HEK293 (cell line): ENCODE results near the gene TMEM63A.
A peak's percentile ranks its signal among the peaks of the same experiment; 100 is the strongest.

Experiments used
- CTCF ChIA-PET: fragments of 350-600 bp; formaldehyde crosslinking; extraction: SDS; loops from one replicate; lab custom pipeline; 2021; ENCODE audit warnings: antibody characterized with exemption; lab: Yijun Ruan, JAX
- POLR2A ChIA-PET: fragments of 300-600 bp; formaldehyde crosslinking; extraction: SDS; loops from one replicate; lab custom pipeline; 2020; ENCODE audit warnings: antibody characterized with exemption, inconsistent platforms; lab: Yijun Ruan, JAX
- H3K27ac ChIP-seq: fragments of 200-500 bp; sonication (Bioruptor generic); 2 replicates; pipeline ENCODE4 v1.5.1; 2014; ENCODE audit warnings: low read depth, low read length, control low read depth, inconsistent platforms; ENCODE audit errors: extremely low read depth
- H3K36me3 ChIP-seq, 2 experiments: fragments of 200-500 bp in 1 of 2; sonication (Bioruptor generic) in 1 of 2; 1 replicate in 1 of 2; 2 replicates in 1 of 2; pipeline ENCODE4 v1.5.1; 2014 to 2017; ENCODE audit warnings: inconsistent platforms in 2 of 2, low read length in 2 of 2; ENCODE audit not compliant: control insufficient read depth in 2 of 2, insufficient read depth in 1 of 2
- H3K4me1 ChIP-seq: fragments of 200-500 bp; sonication (Bioruptor generic); 2 replicates; pipeline ENCODE4 v1.5.1; 2014; ENCODE audit warnings: mild to moderate bottlenecking, low read length, inconsistent platforms; ENCODE audit not compliant: control insufficient read depth, insufficient read depth
- H3K4me3 ChIP-seq: 2 replicates; pipeline ENCODE4 v1.5.1; 2011; ENCODE audit warnings: low read depth, mild to moderate bottlenecking, control low read depth, low read length, moderate library complexity
- H3K9me3 ChIP-seq: fragments of 200-500 bp; sonication (Bioruptor generic); 2 replicates; pipeline ENCODE4 v1.5.1; 2014; ENCODE audit warnings: low read depth, low read length, inconsistent platforms; ENCODE audit not compliant: control insufficient read depth, insufficient read depth
- GLIS1 ChIP-seq: fragments of 450-650 bp; formaldehyde crosslinking; IDR thresholded peaks from 2 replicates; pipeline ENCODE4 v1.5.1; 2016; ENCODE audit warnings: missing biosample characterization, missing genetic modification characterization
- KLF1 ChIP-seq: fragments of 450-650 bp; formaldehyde crosslinking; IDR thresholded peaks from 2 replicates; pipeline ENCODE4 v1.5.1; 2016; ENCODE audit warnings: missing biosample characterization, missing genetic modification characterization
- SCRT2 ChIP-seq: fragments of 450-650 bp; formaldehyde crosslinking; IDR thresholded peaks from 2 replicates; pipeline ENCODE4 v1.5.1; 2016; ENCODE audit warnings: missing biosample characterization, missing genetic modification characterization
- YY2 ChIP-seq: fragments of 450-650 bp; formaldehyde crosslinking; IDR thresholded peaks from 2 replicates; pipeline ENCODE4 v1.5.1; 2016; ENCODE audit warnings: missing biosample characterization, missing genetic modification characterization
- ZNF169 ChIP-seq: fragments of 450-650 bp; formaldehyde crosslinking; IDR thresholded peaks from 2 replicates; pipeline ENCODE4 v1.5.1; 2016; ENCODE audit warnings: missing biosample characterization, missing genetic modification characterization
- ZNF184 ChIP-seq: fragments of 450-650 bp; IDR thresholded peaks from 2 replicates; pipeline ENCODE4 v1.5.1; 2018; ENCODE audit warnings: missing biosample characterization, mild to moderate bottlenecking, missing genetic modification characterization
- ZNF2 ChIP-seq: fragments of 450-650 bp; formaldehyde crosslinking; IDR thresholded peaks from 2 replicates; pipeline ENCODE4 v1.5.1; 2016; ENCODE audit warnings: missing biosample characterization, missing genetic modification characterization
- ZNF239 ChIP-seq: fragments of 450-650 bp; formaldehyde crosslinking; IDR thresholded peaks from 2 replicates; pipeline ENCODE4 v1.5.1; 2016; ENCODE audit warnings: missing biosample characterization, missing genetic modification characterization
- ZNF248 ChIP-seq: fragments of 450-650 bp; formaldehyde crosslinking; IDR thresholded peaks from 2 replicates; pipeline ENCODE4 v1.5.1; 2017; ENCODE audit warnings: missing biosample characterization, missing genetic modification characterization
- ZNF324 ChIP-seq: fragments of 450-650 bp; formaldehyde crosslinking; IDR thresholded peaks from 2 replicates; pipeline ENCODE4 v1.5.1; 2016; ENCODE audit warnings: missing biosample characterization, missing genetic modification characterization
- ZNF433 ChIP-seq: fragments of 450-650 bp; formaldehyde crosslinking; IDR thresholded peaks from 2 replicates; pipeline ENCODE4 v1.5.1; 2016; ENCODE audit warnings: missing biosample characterization, missing genetic modification characterization, low read depth
- ZNF501 ChIP-seq: fragments of 450-650 bp; formaldehyde crosslinking; IDR thresholded peaks from 2 replicates; pipeline ENCODE4 v1.5.1; 2016; ENCODE audit warnings: missing biosample characterization, missing genetic modification characterization
- ZNF600 ChIP-seq: fragments of 450-650 bp; formaldehyde crosslinking; IDR thresholded peaks from 2 replicates; pipeline ENCODE4 v1.5.1; 2016; ENCODE audit warnings: missing biosample characterization, missing genetic modification characterization
- ZNF701 ChIP-seq: fragments of 450-650 bp; formaldehyde crosslinking; IDR thresholded peaks from 2 replicates; pipeline ENCODE4 v1.5.1; 2016; ENCODE audit warnings: missing biosample characterization, missing genetic modification characterization
- ZNF777 ChIP-seq: fragments of 450-650 bp; formaldehyde crosslinking; IDR thresholded peaks from 2 replicates; pipeline ENCODE4 v1.5.1; 2017; ENCODE audit warnings: missing biosample characterization, missing genetic modification characterization, borderline replicate concordance
- ZNF792 ChIP-seq: fragments of 450-650 bp; formaldehyde crosslinking; IDR thresholded peaks from 2 replicates; pipeline ENCODE4 v1.5.1; 2016; ENCODE audit warnings: missing biosample characterization, missing genetic modification characterization
- ZNF837 ChIP-seq: fragments of 450-650 bp; formaldehyde crosslinking; IDR thresholded peaks from 2 replicates; pipeline ENCODE4 v1.5.1; 2016; ENCODE audit warnings: missing biosample characterization, missing genetic modification characterization
- TF ChIP-seq, protein P1 (sequence below): fragments of 450-650 bp; formaldehyde crosslinking; IDR thresholded peaks from 2 replicates; pipeline ENCODE4 v1.5.1; 2016; ENCODE audit warnings: missing biosample characterization, missing genetic modification characterization, low read depth
- TF ChIP-seq, protein P2 (sequence below): fragments of 450-650 bp; formaldehyde crosslinking; IDR thresholded peaks from 2 replicates; pipeline ENCODE4 v1.5.1; 2016; ENCODE audit warnings: missing biosample characterization, missing genetic modification characterization
- TF ChIP-seq, protein P3 (sequence below): fragments of 450-650 bp; formaldehyde crosslinking; IDR thresholded peaks from 2 replicates; pipeline ENCODE4 v1.5.1; 2017; ENCODE audit warnings: missing biosample characterization, missing genetic modification characterization
- TF ChIP-seq, protein P4 (sequence below): fragments of 450-650 bp; formaldehyde crosslinking; IDR thresholded peaks from 2 replicates; pipeline ENCODE4 v1.5.1; 2016; ENCODE audit warnings: missing biosample characterization, missing genetic modification characterization, low read depth

TMEM63A gene

DNA sequence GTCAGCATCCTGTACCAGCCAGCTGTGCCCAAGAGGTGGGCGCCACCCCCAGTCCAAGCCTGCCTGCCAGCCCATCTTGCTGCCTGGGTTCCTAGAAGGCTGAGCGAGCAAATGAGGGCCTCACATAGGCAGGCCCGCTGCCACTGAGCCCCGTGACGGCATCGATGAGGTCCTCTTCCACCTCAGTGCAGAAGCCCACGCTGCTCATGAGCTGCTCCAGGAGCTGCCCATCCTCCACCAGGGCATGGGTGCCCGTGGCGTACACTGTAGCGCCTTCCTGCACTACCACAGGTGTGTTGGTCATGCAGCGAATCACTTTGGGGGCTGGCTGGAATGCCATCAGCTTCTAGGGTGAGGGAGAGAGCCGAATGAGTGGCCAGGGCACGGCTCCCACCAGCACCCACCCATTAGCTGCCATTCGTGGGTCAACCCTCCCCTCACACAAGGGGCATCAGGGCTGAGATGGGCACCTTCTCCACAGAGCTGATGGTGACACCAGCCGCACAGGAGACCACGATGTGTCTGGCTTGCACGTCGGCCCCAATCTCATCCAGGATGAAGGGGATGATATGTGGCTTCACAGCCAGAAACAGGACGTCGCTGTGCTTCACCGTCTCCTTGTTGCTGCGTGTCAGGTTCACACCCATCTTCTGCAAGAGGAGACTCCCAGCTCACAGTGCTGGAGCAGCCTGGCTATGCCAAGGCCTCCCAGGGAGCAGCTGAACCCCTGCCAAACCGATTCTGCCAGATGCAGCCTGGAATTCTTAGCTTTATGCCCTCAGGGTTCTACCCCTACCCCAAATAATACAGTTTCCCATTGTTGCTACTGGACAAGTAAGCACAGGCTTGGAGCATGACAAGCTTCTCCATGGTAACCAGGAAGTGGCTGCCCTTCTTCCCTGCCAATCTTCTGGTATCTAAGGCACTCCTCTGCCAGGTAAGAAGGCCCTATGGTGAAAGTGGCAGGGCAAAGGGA is 39.8 kb upstream of the TMEM63A start (continued):
- TF ChIP-seq, protein P1, sequence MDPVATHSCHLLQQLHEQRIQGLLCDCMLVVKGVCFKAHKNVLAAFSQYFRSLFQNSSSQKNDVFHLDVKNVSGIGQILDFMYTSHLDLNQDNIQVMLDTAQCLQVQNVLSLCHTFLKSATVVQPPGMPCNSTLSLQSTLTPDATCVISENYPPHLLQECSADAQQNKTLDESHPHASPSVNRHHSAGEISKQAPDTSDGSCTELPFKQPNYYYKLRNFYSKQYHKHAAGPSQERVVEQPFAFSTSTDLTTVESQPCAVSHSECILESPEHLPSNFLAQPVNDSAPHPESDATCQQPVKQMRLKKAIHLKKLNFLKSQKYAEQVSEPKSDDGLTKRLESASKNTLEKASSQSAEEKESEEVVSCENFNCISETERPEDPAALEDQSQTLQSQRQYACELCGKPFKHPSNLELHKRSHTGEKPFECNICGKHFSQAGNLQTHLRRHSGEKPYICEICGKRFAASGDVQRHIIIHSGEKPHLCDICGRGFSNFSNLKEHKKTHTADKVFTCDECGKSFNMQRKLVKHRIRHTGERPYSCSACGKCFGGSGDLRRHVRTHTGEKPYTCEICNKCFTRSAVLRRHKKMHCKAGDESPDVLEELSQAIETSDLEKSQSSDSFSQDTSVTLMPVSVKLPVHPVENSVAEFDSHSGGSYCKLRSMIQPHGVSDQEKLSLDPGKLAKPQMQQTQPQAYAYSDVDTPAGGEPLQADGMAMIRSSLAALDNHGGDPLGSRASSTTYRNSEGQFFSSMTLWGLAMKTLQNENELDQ (tag by site-specific recombination) = no peak
- TF ChIP-seq ZNF837 (no peak), ZNF433 (tag by site-specific recombination) (no peak), ZNF792 (no peak), ZNF248 (tag by site-specific recombination) (no peak), ZNF701 (no peak), ZNF169 (tag by site-specific recombination) (no peak), GLIS1 (tag by site-specific recombination) (peak; percentile 44), ZNF239 (tag by site-specific recombination) (no peak)
- TF ChIP-seq, protein P2, sequence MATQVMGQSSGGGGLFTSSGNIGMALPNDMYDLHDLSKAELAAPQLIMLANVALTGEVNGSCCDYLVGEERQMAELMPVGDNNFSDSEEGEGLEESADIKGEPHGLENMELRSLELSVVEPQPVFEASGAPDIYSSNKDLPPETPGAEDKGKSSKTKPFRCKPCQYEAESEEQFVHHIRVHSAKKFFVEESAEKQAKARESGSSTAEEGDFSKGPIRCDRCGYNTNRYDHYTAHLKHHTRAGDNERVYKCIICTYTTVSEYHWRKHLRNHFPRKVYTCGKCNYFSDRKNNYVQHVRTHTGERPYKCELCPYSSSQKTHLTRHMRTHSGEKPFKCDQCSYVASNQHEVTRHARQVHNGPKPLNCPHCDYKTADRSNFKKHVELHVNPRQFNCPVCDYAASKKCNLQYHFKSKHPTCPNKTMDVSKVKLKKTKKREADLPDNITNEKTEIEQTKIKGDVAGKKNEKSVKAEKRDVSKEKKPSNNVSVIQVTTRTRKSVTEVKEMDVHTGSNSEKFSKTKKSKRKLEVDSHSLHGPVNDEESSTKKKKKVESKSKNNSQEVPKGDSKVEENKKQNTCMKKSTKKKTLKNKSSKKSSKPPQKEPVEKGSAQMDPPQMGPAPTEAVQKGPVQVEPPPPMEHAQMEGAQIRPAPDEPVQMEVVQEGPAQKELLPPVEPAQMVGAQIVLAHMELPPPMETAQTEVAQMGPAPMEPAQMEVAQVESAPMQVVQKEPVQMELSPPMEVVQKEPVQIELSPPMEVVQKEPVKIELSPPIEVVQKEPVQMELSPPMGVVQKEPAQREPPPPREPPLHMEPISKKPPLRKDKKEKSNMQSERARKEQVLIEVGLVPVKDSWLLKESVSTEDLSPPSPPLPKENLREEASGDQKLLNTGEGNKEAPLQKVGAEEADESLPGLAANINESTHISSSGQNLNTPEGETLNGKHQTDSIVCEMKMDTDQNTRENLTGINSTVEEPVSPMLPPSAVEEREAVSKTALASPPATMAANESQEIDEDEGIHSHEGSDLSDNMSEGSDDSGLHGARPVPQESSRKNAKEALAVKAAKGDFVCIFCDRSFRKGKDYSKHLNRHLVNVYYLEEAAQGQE (tag by site-specific recombination) = no peak

DNA sequence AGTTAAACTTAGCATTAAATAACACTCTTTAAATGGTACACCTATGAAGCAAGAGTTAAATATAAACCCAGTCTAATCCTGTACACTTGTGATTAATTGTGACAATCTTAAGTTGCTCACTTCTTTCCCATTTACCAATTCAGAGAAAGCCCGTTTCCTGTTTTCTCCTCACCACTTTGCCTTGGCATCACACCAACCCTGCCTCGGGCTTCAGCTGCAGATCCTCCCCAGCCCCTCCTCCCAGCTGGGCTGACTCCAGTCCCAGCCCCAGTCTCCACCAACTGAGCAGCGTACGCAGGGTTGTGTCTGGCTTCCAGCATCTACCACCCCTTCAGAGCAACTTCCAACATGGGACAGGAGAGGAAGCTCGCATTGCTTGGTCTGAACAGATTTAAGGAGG is 37.7 kb upstream of the TMEM63A start:
- Histone ChIP-seq H3K4me1 (peaks cover 11% of the 10 kb centered on the region; the same call in 1 of the 2 replicates), H3K4me3 (no peak overlapping the region), H3K36me3 (peaks cover 30 to 71% of the 10 kb centered on the region in 2 experiments), H3K9me3 (no peaks in the 10 kb centered on the region), H3K27ac (0 out of 2 replicates have a peak overlapping the region, but pooled peaks have one; percentile 20)
- POLR2A ChIA-PET = interaction anchor here (0.8 to 1.4 kb wide), 2 partner anchors 12 to 37 kb away, joined by 3 to 4 read pairs; partner anchors contain the start of gene TMEM63A
- CTCF ChIA-PET = interaction anchor here (1.0 to 1.6 kb wide), 4 partner anchors 8 to 445 kb away, joined by 3 to 10 read pairs (median 5); no protein-coding TSS in a partner anchor
- TF ChIP-seq, protein P2 (tag by site-specific recombination) = no peak
- TF ChIP-seq ZNF324 (tag by site-specific recombination) = no peak
- TF ChIP-seq ZNF184 (tag by site-specific recombination) = no peak
- no peak for TF ChIP-seq ZNF501 (tag by site-specific recombination)
- TF ChIP-seq ZNF600 (tag by site-specific recombination) = peak; percentile 33; the same call in 1 of the 2 replicates
- no peak for TF ChIP-seq ZNF2 (tag by site-specific recombination)
- TF ChIP-seq ZNF777 = no peak
- TF ChIP-seq, protein P3, sequence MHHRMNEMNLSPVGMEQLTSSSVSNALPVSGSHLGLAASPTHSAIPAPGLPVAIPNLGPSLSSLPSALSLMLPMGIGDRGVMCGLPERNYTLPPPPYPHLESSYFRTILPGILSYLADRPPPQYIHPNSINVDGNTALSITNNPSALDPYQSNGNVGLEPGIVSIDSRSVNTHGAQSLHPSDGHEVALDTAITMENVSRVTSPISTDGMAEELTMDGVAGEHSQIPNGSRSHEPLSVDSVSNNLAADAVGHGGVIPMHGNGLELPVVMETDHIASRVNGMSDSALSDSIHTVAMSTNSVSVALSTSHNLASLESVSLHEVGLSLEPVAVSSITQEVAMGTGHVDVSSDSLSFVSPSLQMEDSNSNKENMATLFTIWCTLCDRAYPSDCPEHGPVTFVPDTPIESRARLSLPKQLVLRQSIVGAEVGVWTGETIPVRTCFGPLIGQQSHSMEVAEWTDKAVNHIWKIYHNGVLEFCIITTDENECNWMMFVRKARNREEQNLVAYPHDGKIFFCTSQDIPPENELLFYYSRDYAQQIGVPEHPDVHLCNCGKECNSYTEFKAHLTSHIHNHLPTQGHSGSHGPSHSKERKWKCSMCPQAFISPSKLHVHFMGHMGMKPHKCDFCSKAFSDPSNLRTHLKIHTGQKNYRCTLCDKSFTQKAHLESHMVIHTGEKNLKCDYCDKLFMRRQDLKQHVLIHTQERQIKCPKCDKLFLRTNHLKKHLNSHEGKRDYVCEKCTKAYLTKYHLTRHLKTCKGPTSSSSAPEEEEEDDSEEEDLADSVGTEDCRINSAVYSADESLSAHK (tag by site-specific recombination) = no peak
- TF ChIP-seq, protein P4, sequence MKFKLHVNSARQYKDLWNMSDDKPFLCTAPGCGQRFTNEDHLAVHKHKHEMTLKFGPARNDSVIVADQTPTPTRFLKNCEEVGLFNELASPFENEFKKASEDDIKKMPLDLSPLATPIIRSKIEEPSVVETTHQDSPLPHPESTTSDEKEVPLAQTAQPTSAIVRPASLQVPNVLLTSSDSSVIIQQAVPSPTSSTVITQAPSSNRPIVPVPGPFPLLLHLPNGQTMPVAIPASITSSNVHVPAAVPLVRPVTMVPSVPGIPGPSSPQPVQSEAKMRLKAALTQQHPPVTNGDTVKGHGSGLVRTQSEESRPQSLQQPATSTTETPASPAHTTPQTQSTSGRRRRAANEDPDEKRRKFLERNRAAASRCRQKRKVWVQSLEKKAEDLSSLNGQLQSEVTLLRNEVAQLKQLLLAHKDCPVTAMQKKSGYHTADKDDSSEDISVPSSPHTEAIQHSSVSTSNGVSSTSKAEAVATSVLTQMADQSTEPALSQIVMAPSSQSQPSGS (tag by site-specific recombination) = no peak
- TF ChIP-seq KLF1 (tag by site-specific recombination) = no peak
- TF ChIP-seq YY2 = no peak
- TF ChIP-seq SCRT2 = no peak
